Neural crest cell (in vitro differentiated cells): ENCODE data around the gene AKT3. TPM values are rescaled to one million over a fixed set of nuclear protein-coding genes. Genes with fewer than 3 reads are reported as not detected.

Experiments used
- DNase-seq: peaks from one replicate; pipeline ENCODE4 v3.0.0; 2021; ENCODE audit warnings: low read depth, mixed read lengths, low spot score
- H3K27ac Mint-ChIP-seq: one replicate; pipeline ENCODE4 v1.8.0; 2021; ENCODE audit warnings: mild to moderate bottlenecking, mixed read lengths; ENCODE audit not compliant: unreplicated experiment
- H3K27me3 Mint-ChIP-seq: 2 replicates; pipeline ENCODE4 v1.8.0; 2021; ENCODE audit warnings: low read depth, mild to moderate bottlenecking, mixed read lengths
- H3K36me3 Mint-ChIP-seq: 2 replicates; pipeline ENCODE4 v1.8.0; 2021; ENCODE audit warnings: low read depth, mild to moderate bottlenecking, mixed read lengths
- H3K4me1 Mint-ChIP-seq: 2 replicates; pipeline ENCODE4 v1.8.0; 2021; ENCODE audit warnings: mixed read lengths
- H3K4me3 Mint-ChIP-seq: one replicate; pipeline ENCODE4 v1.8.0; 2021; ENCODE audit warnings: mild to moderate bottlenecking, mixed read lengths
- H3K9me3 Mint-ChIP-seq: 2 replicates; pipeline ENCODE4 v1.8.0; 2021; ENCODE audit warnings: mixed read lengths
- total RNA-seq: library from RNA; stranded (reverse); gene quantifications from 2 replicates; pipeline ENCODE4 v1.2.1, GENCODE V29; 2021
- TF ChIP-seq, protein P1 (sequence below): fragments of 200-600 bp; sonication (generic); conservative IDR thresholded peaks from 2 replicates; pipeline ENCODE4 v1.5.0; 2021; ENCODE audit warnings: antibody characterized with exemption, mild to moderate bottlenecking

Gene AKT3
- total RNA-seq, 1 donor from 2014 or later, result 38.2 TPM

- TF ChIP-seq, protein P1, sequence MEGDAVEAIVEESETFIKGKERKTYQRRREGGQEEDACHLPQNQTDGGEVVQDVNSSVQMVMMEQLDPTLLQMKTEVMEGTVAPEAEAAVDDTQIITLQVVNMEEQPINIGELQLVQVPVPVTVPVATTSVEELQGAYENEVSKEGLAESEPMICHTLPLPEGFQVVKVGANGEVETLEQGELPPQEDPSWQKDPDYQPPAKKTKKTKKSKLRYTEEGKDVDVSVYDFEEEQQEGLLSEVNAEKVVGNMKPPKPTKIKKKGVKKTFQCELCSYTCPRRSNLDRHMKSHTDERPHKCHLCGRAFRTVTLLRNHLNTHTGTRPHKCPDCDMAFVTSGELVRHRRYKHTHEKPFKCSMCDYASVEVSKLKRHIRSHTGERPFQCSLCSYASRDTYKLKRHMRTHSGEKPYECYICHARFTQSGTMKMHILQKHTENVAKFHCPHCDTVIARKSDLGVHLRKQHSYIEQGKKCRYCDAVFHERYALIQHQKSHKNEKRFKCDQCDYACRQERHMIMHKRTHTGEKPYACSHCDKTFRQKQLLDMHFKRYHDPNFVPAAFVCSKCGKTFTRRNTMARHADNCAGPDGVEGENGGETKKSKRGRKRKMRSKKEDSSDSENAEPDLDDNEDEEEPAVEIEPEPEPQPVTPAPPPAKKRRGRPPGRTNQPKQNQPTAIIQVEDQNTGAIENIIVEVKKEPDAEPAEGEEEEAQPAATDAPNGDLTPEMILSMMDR, result no peak
- Mint-ChIP-seq H3K9me3 (peaks cover 6% of the 10 kb centered on the region), H3K4me3 (no peak overlapping the region), H3K27ac (no peak overlapping the region), H3K36me3 (peaks cover 15% of the 10 kb centered on the region), H3K27me3 (no peaks in the 10 kb centered on the region), H3K4me1 (peaks cover 5% of the 10 kb centered on the region)
- DNase-seq, result no peak
Measured at GRCh38 chr1:243561588-243562319, 288.3 kb downstream of the AKT3 start.

- TF ChIP-seq, protein P1, result no peak
- H3K27ac Mint-ChIP-seq, result peak overlapping the region; percentile 1
- no peak overlapping the region for H3K4me3 Mint-ChIP-seq
Measured at GRCh38 chr1:243559575-243560162, 290.4 kb downstream of the AKT3 start.

DNA sequence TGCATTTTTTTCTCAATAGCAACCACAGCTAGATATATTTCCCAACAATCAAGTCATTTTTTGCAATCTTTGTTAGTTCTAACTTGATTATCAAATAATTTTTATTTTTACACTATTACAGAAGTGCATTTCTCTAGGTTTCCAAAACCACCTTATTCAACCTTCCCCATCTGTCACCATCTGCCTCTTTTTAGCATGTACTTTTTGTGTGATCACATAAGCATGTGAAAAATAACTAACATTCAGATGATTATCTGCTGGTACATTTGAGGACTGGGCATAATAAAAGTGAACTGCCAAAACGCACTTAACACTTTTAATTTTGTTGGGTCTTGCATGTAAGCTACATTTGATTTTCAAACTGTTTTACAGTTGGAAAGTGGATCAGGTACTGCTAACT lies 291.5 kb downstream of the AKT3 start:
- Mint-ChIP-seq H3K27ac (no peak overlapping the region), H3K27me3 (no peaks in the 10 kb centered on the region), H3K4me3 (no peak overlapping the region), H3K9me3 (peaks cover 6% of the 10 kb centered on the region), H3K36me3 (peaks cover 15% of the 10 kb centered on the region), H3K4me1 (peaks cover 5% of the 10 kb centered on the region)
- TF ChIP-seq, protein P1, result no peak
- DNase-seq, result no peak

More at GRCh38 chr1:243559575-243560162, 290.4 kb downstream of the AKT3 start:
- Mint-ChIP-seq H3K27me3 (no peaks in the 10 kb centered on the region), H3K9me3 (peaks cover 6% of the 10 kb centered on the region), H3K4me1 (peaks cover 5% of the 10 kb centered on the region), H3K36me3 (peaks cover 15% of the 10 kb centered on the region)
- no peak for DNase-seq

- Mint-ChIP-seq H3K27me3 (no peaks in the 10 kb centered on the region), H3K9me3 (peaks cover 6% of the 10 kb centered on the region), H3K4me3 (no peak overlapping the region), H3K27ac (no peak overlapping the region), H3K4me1 (peaks cover 5% of the 10 kb centered on the region), H3K36me3 (peaks cover 15% of the 10 kb centered on the region)
- TF ChIP-seq, protein P1, result no peak
- DNase-seq, result no peak
Measured at GRCh38 chr1:243557866-243558265, 292.2 kb downstream of the AKT3 start.

- Mint-ChIP-seq H3K4me1 (peaks cover 1% of the 10 kb centered on the region), H3K9me3 (no peaks in the 10 kb centered on the region), H3K27ac (no peak overlapping the region), H3K36me3 (peaks cover under 1% of the 10 kb centered on the region), H3K27me3 (no peaks in the 10 kb centered on the region), H3K4me3 (no peak overlapping the region)
- no peak for DNase-seq
- TF ChIP-seq, protein P1, result no peak
Measured at GRCh38 chr1:243554686-243555085, 295.4 kb downstream of the AKT3 start.
